SK-N-SH (cell line): ENCODE results near the gene CIB4.

Source experiments
- CTCF ChIP-seq: fragments of 200-600 bp; sonication (generic); IDR thresholded peaks from 2 replicates; pipeline ENCODE4 v1.6.1; 2017; ENCODE audit warnings: antibody characterized with exemption, mild to moderate bottlenecking, moderate library complexity
- EP300 ChIP-seq, 2 experiments: IDR thresholded peaks; 2 replicates each; pipeline versions ENCODE4 v1.4.0 to v1.6.1; 2012; ENCODE audit warnings: borderline replicate concordance in 1 of 2, low read depth in 1 of 2, low read length in 1 of 2
- FOSL2 ChIP-seq: IDR thresholded peaks from 2 replicates; pipeline ENCODE4 v1.4.0; 2012; ENCODE audit warnings: low read depth, mild to moderate bottlenecking, moderate library complexity, borderline replicate concordance
- GABPA ChIP-seq: IDR thresholded peaks from 2 replicates; pipeline ENCODE4 v1.4.0; 2012; ENCODE audit warnings: low read depth, mild to moderate bottlenecking
- GATA2 ChIP-seq: sonication (generic); formaldehyde crosslinking; IDR thresholded peaks from 2 replicates; pipeline ENCODE4 v1.5.0; 2020; ENCODE audit warnings: mild to moderate bottlenecking, missing genetic modification reagents
- MXI1 ChIP-seq: IDR thresholded peaks from 2 replicates; pipeline ENCODE4 v1.6.1; 2012; ENCODE audit warnings: mild to moderate bottlenecking, low read depth, low read length, improper control_type of control experiment
- POLR2AphosphoS5 ChIP-seq: IDR thresholded peaks from 2 replicates; pipeline ENCODE4 v1.6.1; 2012; ENCODE audit warnings: low read depth, low read length
- RAD21 ChIP-seq: IDR thresholded peaks from 2 replicates; pipeline ENCODE4 v1.6.1; 2012; ENCODE audit warnings: mild to moderate bottlenecking, low read length
- SMC3 ChIP-seq: IDR thresholded peaks from 2 replicates; pipeline ENCODE4 v1.6.1; 2012; ENCODE audit warnings: low read depth, low read length, improper control_type of control experiment
- ZBTB33 ChIP-seq: IDR thresholded peaks from 2 replicates; pipeline ENCODE4 v1.4.0; 2012; ENCODE audit warnings: low read depth, borderline replicate concordance

GRCh38 chr2:26674771-26675170 lies 33.6 kb upstream of the CIB4 start:
- no peak for TF ChIP-seq FOSL2
- TF ChIP-seq MXI1: no peak
- no peak for TF ChIP-seq RAD21
- no peak for TF ChIP-seq POLR2AphosphoS5
- TF ChIP-seq SMC3: no peak
- TF ChIP-seq GABPA: no peak
- TF ChIP-seq CTCF: no peak
- TF ChIP-seq ZBTB33: no peak
- no peak for TF ChIP-seq EP300 (IDR thresholded peaks at IDR 0.05; ENCODE audit: borderline replicate concordance in 1 of 2, low read depth in 1 of 2, low read length in 1 of 2)
- no peak for TF ChIP-seq GATA2
